HT1080 (cell line): ENCODE results near the gene RNF40. TPM values are rescaled to one million over a fixed set of nuclear protein-coding genes. Genes with fewer than 3 reads are reported as not detected.

Source experiments
- DNase-seq: peaks from one replicate; pipeline ENCODE4 v3.0.0-alpha.2; 2015; ENCODE audit warnings: low read depth
- total RNA-seq: library from RNA; depleted of rRNA; stranded (reverse); fragments of >200 nt; shearing (Covaris generic); gene quantifications from 2 replicates; pipeline ENCODE4 v1.2.3, GENCODE V29; 2014

The RNF40 gene
- total RNA-seq, 1 experiment from 2014 or later = 104 TPM

- DNase-seq = peak; percentile 41
These were observed 645 bp upstream of the RNF40 start for GRCh38 chr16:30761427-30761927.

GRCh38 chr16:30762991-30763725 is 1.0 kb downstream of the RNF40 start:
- no peak for DNase-seq

GRCh38 chr16:30764086-30764485 is 2.0 kb downstream of the RNF40 start:
- no peak for DNase-seq

GRCh38 chr16:30764816-30765465 is 2.8 kb downstream of the RNF40 start:
- DNase-seq = no peak

- no peak for DNase-seq
These were observed 4.2 kb downstream of the RNF40 start for GRCh38 chr16:30766206-30766932.

GRCh38 chr16:30766933-30767284 is 4.8 kb downstream of the RNF40 start:
- DNase-seq = no peak

- DNase-seq = no peak
These were observed 5.8 kb downstream of the RNF40 start for GRCh38 chr16:30767767-30768465.

- DNase-seq = no peak
These were observed 6.6 kb downstream of the RNF40 start for GRCh38 chr16:30768583-30769181.

- no peak for DNase-seq
These were observed 7.4 kb downstream of the RNF40 start for GRCh38 chr16:30769379-30770089.

- DNase-seq = peak; percentile 59
These were observed 9.6 kb downstream of the RNF40 start for GRCh38 chr16:30771726-30772125.

- no peak for DNase-seq
These were observed 11.7 kb downstream of the RNF40 start for GRCh38 chr16:30773826-30774225.

- DNase-seq = no peak
These were observed 12.4 kb downstream of the RNF40 start for GRCh38 chr16:30774367-30775130.

- no peak for DNase-seq
These were observed 12.9 kb downstream of the RNF40 start for GRCh38 chr16:30775131-30775391.

- DNase-seq = peak; percentile 81
These were observed 13.5 kb downstream of the RNF40 start for GRCh38 chr16:30775392-30776188.

GRCh38 chr16:30777591-30778297 is 15.6 kb downstream of the RNF40 start:
- DNase-seq = no peak

GRCh38 chr16:30778549-30779244 is 16.6 kb downstream of the RNF40 start:
- DNase-seq = no peak

- no peak for DNase-seq
These were observed 17.5 kb downstream of the RNF40 start for GRCh38 chr16:30779596-30779995.

- no peak for DNase-seq
These were observed 17.9 kb downstream of the RNF40 start for GRCh38 chr16:30780021-30780420.
